ENCODE data around the gene RGS8. TPM values are rescaled to one million over a fixed set of nuclear protein-coding genes. Genes with fewer than 3 reads are reported as not detected.

Gene RGS8
- polyA plus RNA-seq, 1 donor from 2014 or later: 8.3 TPM

DNA sequence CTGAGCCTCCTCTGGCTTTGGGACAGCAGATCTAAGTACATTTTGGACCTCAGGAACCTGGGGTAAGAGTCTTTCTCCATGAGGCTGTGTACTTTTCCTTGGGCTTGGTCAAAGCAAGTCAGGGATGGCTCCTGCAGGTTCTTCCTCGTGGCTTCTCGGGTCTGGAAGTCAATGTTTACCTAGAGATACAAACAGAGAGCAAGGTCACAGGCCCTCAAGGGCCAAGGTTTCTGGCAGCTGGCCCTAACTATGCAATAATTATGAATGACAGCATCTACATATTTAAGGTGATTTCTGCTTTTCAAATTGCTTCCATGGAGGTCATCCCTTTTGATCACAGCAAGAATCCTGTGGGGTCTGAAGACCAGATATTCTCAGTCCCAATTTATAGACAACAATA, 37.6 kb downstream of the RGS8 start:
- Histone ChIP-seq H2AFZ (ENCODE audit: low read depth, low read length) (no peak overlapping the region), H3K9ac (ENCODE audit: low read length) (no peak overlapping the region)

DNA sequence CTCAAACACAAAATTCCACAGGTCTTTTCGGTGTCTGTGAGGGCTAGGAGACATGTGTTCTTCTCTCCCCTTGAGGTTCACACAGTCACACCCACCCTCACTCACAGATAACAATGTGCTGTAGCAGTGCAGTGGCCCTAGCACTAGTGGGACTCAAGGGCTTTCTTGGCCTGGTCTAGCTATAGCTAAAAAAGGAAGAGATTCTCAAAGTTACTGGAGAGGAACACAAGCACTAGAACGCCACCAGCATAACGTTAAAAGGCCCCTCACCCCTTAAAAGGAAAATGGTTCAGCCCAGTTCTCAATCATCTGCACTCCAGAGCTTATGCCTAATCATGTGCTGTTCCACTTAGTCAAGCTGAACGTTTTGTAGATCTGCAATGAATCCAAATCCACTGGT, 39.5 kb downstream of the RGS8 start:
- H3K36me3 ChIP-seq (ENCODE audit: insufficient read depth, low read length): no peaks in the 10 kb centered on the region
- H3K9me3 ChIP-seq (ENCODE audit: low read length): no peaks in the 10 kb centered on the region
- no peaks in the 10 kb centered on the region for H3K79me2 ChIP-seq (replicated peaks; ENCODE audit: insufficient read depth, low read length)
- no peak overlapping the region for H2AFZ ChIP-seq (ENCODE audit: low read depth, low read length)
- no peak overlapping the region for H3K4me3 ChIP-seq (ENCODE audit: low read length)
- H3K27me3 ChIP-seq (ENCODE audit: insufficient read depth, low read depth, low read length): no peaks in the 10 kb centered on the region
- H3K27ac ChIP-seq (ENCODE audit: low read length): no peak overlapping the region
- H3F3A ChIP-seq (ENCODE audit: insufficient read depth, low read length, poor library complexity, severe bottlenecking): no peaks in the 10 kb centered on the region
- no peaks in the 10 kb centered on the region for H3K9me2 ChIP-seq (ENCODE audit: insufficient read depth, low read length)
- H3K9ac ChIP-seq (ENCODE audit: low read length): no peak overlapping the region
- TF ChIP-seq RAD21 (conservative IDR thresholded peaks at IDR 0.05): no peak
- TF ChIP-seq MXI1 (conservative IDR thresholded peaks at IDR 0.05; ENCODE audit: poor library complexity, severe bottlenecking): no peak
- TF ChIP-seq CTCF (IDR thresholded peaks at IDR 0.05; ENCODE audit: poor library complexity, severe bottlenecking): no peak
- TF ChIP-seq, protein P1, sequence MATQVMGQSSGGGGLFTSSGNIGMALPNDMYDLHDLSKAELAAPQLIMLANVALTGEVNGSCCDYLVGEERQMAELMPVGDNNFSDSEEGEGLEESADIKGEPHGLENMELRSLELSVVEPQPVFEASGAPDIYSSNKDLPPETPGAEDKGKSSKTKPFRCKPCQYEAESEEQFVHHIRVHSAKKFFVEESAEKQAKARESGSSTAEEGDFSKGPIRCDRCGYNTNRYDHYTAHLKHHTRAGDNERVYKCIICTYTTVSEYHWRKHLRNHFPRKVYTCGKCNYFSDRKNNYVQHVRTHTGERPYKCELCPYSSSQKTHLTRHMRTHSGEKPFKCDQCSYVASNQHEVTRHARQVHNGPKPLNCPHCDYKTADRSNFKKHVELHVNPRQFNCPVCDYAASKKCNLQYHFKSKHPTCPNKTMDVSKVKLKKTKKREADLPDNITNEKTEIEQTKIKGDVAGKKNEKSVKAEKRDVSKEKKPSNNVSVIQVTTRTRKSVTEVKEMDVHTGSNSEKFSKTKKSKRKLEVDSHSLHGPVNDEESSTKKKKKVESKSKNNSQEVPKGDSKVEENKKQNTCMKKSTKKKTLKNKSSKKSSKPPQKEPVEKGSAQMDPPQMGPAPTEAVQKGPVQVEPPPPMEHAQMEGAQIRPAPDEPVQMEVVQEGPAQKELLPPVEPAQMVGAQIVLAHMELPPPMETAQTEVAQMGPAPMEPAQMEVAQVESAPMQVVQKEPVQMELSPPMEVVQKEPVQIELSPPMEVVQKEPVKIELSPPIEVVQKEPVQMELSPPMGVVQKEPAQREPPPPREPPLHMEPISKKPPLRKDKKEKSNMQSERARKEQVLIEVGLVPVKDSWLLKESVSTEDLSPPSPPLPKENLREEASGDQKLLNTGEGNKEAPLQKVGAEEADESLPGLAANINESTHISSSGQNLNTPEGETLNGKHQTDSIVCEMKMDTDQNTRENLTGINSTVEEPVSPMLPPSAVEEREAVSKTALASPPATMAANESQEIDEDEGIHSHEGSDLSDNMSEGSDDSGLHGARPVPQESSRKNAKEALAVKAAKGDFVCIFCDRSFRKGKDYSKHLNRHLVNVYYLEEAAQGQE (IDR thresholded peaks at IDR 0.05; ENCODE audit: borderline replicate concordance): no peak
- no peak for TF ChIP-seq POLR2AphosphoS5 (IDR thresholded peaks at IDR 0.05)
- no peak for TF ChIP-seq EP300 (conservative IDR thresholded peaks at IDR 0.05; ENCODE audit: poor library complexity, severe bottlenecking)
- no peak for TF ChIP-seq TAF1 (IDR thresholded peaks at IDR 0.05; ENCODE audit: low read depth)
- TF ChIP-seq EZH2 (IDR thresholded peaks at IDR 0.05; ENCODE audit: borderline replicate concordance, insufficient read depth, low read length, poor library complexity, severe bottlenecking): no peak
- no peak for TF ChIP-seq SMC3 (conservative IDR thresholded peaks at IDR 0.05; ENCODE audit: poor library complexity)
- H4K20me1 ChIP-seq (ENCODE audit: insufficient read depth): no peaks in the 10 kb centered on the region
- H3K4me2 ChIP-seq (ENCODE audit: low read length): no peak overlapping the region

More for the DNA sequence above, 37.6 kb downstream of the RGS8 start:
- H3K4me2 ChIP-seq (ENCODE audit: low read length): no peak overlapping the region
- no peaks in the 10 kb centered on the region for H3K9me2 ChIP-seq (ENCODE audit: insufficient read depth, low read length)
- no peak overlapping the region for H3K27ac ChIP-seq (ENCODE audit: low read length)
- no peaks in the 10 kb centered on the region for H3F3A ChIP-seq (ENCODE audit: insufficient read depth, low read length, poor library complexity, severe bottlenecking)
- no peaks in the 10 kb centered on the region for H3K79me2 ChIP-seq (replicated peaks; ENCODE audit: insufficient read depth, low read length)
- H3K27me3 ChIP-seq (ENCODE audit: insufficient read depth, low read depth, low read length): no peaks in the 10 kb centered on the region
- H3K9me3 ChIP-seq (ENCODE audit: low read length): no peaks in the 10 kb centered on the region
- H4K20me1 ChIP-seq (ENCODE audit: insufficient read depth): no peaks in the 10 kb centered on the region
- no peaks in the 10 kb centered on the region for H3K36me3 ChIP-seq (ENCODE audit: insufficient read depth, low read length)
- TF ChIP-seq EP300 (conservative IDR thresholded peaks at IDR 0.05; ENCODE audit: poor library complexity, severe bottlenecking) (no peak), TAF1 (IDR thresholded peaks at IDR 0.05; ENCODE audit: low read depth) (no peak), CTCF (IDR thresholded peaks at IDR 0.05; ENCODE audit: poor library complexity, severe bottlenecking) (no peak), POLR2AphosphoS5 (IDR thresholded peaks at IDR 0.05) (no peak), EZH2 (IDR thresholded peaks at IDR 0.05; ENCODE audit: borderline replicate concordance, insufficient read depth, low read length, poor library complexity, severe bottlenecking) (no peak), SMC3 (conservative IDR thresholded peaks at IDR 0.05; ENCODE audit: poor library complexity) (no peak), RAD21 (conservative IDR thresholded peaks at IDR 0.05) (no peak), MXI1 (conservative IDR thresholded peaks at IDR 0.05; ENCODE audit: poor library complexity, severe bottlenecking) (no peak)
- TF ChIP-seq, protein P1 (IDR thresholded peaks at IDR 0.05; ENCODE audit: borderline replicate concordance): no peak
- no peak overlapping the region for H3K4me3 ChIP-seq (ENCODE audit: low read length)
